Measurements from ENCODE around the gene SYNE3. TPM values are rescaled to one million over a fixed set of nuclear protein-coding genes. Genes with fewer than 3 reads are reported as not detected.
A peak's percentile ranks its signal among the peaks of the same experiment; 100 is the strongest.

Gene SYNE3
- total and polyA plus RNA-seq, 5 donors = 5.2 to 18.0 (median 12.4) TPM

DNA sequence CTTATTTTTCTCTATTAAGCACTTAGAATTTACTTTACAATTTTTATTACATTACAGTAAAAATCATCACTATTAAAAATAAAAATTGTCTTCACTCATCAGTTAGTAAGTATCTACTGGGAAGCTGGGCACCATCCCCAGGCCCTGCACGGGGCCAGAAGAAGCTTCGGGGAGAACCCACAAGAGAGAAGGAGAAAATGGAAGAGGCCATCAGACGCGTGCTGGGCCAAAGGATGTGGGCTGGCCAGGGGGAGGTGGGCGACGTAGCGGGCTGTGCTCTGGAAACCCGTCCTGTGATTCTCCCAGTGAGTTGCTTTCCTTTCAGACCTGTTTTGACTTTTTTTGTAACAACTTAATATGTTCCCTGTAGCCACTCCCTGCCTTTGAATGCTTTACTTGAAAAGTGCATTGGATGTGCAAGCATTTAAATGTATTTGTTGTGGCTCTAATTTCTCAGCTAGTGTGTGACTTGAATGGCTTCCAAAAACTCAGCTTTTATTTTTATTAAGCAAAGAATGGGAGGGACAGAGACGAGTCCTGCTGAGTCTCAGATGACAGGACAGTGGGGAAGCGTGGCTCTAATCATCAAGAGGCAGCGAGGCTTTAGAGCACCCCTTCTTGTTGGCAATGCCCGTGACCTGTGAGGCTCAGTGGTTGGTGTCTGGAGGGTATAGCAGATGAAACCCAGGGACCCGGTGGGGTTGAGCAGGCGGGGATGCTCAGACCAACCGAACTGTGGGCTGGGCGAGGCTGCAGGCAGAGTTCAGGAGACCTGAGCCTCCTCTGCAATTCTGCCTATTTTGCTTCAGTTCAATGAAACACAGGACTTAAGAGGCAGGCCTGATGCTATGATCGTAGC, 38.8 kb downstream of the SYNE3 start:
- no peak overlapping the region for H3K4me3 ChIP-seq (ENCODE audit: low read length)
- no peaks in the 10 kb centered on the region for H3K9me3 ChIP-seq (ENCODE audit: control insufficient read depth, low read length)
- intact Hi-C loops (cut with DNase I) = no loop called here
- peaks cover 19% of the 10 kb centered on the region for H3K4me1 ChIP-seq (ENCODE audit: control insufficient read depth, insufficient read depth, low read length)
- DNase-seq (peak in 2 of 3 donors; percentile 45 to 52), ATAC-seq (no peak)
- H3K27me3 ChIP-seq (ENCODE audit: control insufficient read depth, insufficient read depth) = no peaks in the 10 kb centered on the region
- no peak overlapping the region for H3K27ac ChIP-seq (ENCODE audit: low read length)
- 56% methylated on average over 17 of the region's 17 CpGs for WGBS

DNA sequence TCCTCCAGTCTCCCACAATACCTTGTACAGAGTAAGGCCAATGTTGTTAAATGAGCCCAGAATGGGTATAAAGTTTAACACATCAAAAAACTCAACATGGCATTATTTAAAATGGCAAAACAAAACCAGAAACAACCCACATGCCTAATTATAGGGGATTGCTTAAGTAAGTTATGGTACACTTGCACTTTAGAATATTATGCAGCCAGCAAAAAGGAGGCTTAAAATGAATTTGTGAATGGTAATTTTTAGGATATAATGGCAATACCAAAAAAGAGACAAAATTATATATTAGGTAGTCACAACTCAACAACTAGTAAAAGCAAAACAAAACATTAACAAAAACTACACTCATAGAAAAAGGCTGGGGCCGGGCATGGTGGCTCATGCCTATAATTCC, 39.7 kb downstream of the SYNE3 start:
- ATAC-seq (no peak), DNase-seq (no peak)
- Histone ChIP-seq H3K4me3 (ENCODE audit: low read length) (no peak overlapping the region), H3K27me3 (ENCODE audit: control insufficient read depth, insufficient read depth) (no peaks in the 10 kb centered on the region), H3K9me3 (ENCODE audit: control insufficient read depth, low read length) (no peaks in the 10 kb centered on the region), H3K4me1 (ENCODE audit: control insufficient read depth, insufficient read depth, low read length) (peaks cover 25% of the 10 kb centered on the region), H3K27ac (ENCODE audit: low read length) (no peak overlapping the region)
- intact Hi-C loops (cut with DNase I) = no loop called here
- WGBS = 100% methylated on average over 1 of the region's 1 CpG

GRCh38 chr14:95475540-95476240, 40.8 kb downstream of the SYNE3 start:
- Histone ChIP-seq H3K27ac (ENCODE audit: low read length) (no peak overlapping the region), H3K4me3 (ENCODE audit: low read length) (no peak overlapping the region), H3K9me3 (ENCODE audit: control insufficient read depth, low read length) (no peaks in the 10 kb centered on the region), H3K27me3 (ENCODE audit: control insufficient read depth, insufficient read depth) (no peaks in the 10 kb centered on the region), H3K4me1 (ENCODE audit: control insufficient read depth, insufficient read depth, low read length) (peaks cover 23% of the 10 kb centered on the region)
- DNase-seq (peak in 2 of 3 donors; percentile 22 to 42), ATAC-seq (no peak)
- intact Hi-C loops (cut with DNase I) = no loop called here
- 88% methylated on average over 19 of the region's 19 CpGs for WGBS

- H3K4me3 ChIP-seq (ENCODE audit: low read length) = no peak overlapping the region
- no peak for ATAC-seq
- whole genome bisulfite sequencing = 98% methylated on average over 6 of the region's 6 CpGs
- intact Hi-C loops (cut with DNase I) = no loop called here
- H3K27me3 ChIP-seq (ENCODE audit: control insufficient read depth, insufficient read depth) = no peaks in the 10 kb centered on the region
- H3K9me3 ChIP-seq (ENCODE audit: control insufficient read depth, low read length) = no peaks in the 10 kb centered on the region
- H3K27ac ChIP-seq (ENCODE audit: low read length) = no peak overlapping the region
- peak in 2 of 3 donors; percentile 26 to 55 for DNase-seq
- peaks cover 22% of the 10 kb centered on the region for H3K4me1 ChIP-seq (ENCODE audit: control insufficient read depth, insufficient read depth, low read length)
These were observed 41.5 kb downstream of the SYNE3 start for GRCh38 chr14:95474941-95475340.

DNA sequence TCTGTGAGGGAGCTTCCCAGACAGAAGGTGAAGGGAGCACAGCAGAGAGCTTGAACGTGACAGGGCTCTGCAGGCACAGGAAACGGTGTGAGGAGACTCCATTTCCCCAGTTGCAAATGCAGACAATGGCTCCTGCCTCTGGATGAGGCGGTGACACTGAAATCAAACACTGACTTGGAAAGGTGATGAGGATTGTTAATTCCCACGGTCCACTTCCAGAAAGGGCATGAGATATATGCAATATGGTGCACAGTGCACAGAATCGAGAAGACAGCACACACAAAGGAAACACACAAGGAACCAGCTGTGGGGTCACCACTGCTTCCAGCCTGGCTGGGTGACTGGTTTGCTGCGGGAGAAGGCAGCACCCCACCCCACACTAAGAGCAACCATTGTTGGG, 42.0 kb downstream of the SYNE3 start:
- Histone ChIP-seq H3K4me3 (ENCODE audit: low read length) (no peak overlapping the region), H3K27me3 (ENCODE audit: control insufficient read depth, insufficient read depth) (no peaks in the 10 kb centered on the region), H3K9me3 (ENCODE audit: control insufficient read depth, low read length) (no peaks in the 10 kb centered on the region), H3K4me1 (ENCODE audit: control insufficient read depth, insufficient read depth, low read length) (peaks cover 19% of the 10 kb centered on the region), H3K27ac (ENCODE audit: low read length) (no peak overlapping the region)
- 78% methylated on average over 6 of the region's 6 CpGs for WGBS
- intact Hi-C loops (cut with DNase I) = no loop called here
- peak in 1 of 3 donors; percentile 25 for DNase-seq
- no peak for ATAC-seq

DNA sequence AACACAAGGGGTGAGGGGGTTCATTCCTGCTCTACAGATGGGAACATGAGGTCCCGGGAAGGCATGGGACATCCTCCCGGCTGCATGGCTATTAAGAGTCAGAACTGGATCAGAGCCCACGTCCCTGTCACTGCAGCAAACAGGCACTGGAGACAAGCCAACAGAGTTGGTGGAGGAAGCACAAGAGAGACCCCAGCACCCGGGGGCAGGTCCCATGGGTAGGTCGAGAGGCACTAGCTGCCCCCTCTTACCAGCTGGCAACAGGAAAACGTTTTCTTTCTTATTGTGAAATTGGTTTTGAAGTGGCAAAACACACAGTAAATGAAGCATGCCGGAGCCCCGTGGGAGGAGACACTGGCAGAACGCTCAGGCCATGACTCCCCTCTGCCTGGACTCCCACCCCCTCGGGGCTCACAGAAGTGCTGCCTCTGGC, 43.6 kb downstream of the SYNE3 start:
- DNase-seq = peak; percentile 45 to 74 (median 48)
- Histone ChIP-seq H3K4me3 (ENCODE audit: low read length) (no peak overlapping the region), H3K27ac (ENCODE audit: low read length) (peak overlapping the region; percentile 79), H3K4me1 (ENCODE audit: control insufficient read depth, insufficient read depth, low read length) (peaks cover 21% of the 10 kb centered on the region), H3K9me3 (ENCODE audit: control insufficient read depth, low read length) (no peaks in the 10 kb centered on the region), H3K27me3 (ENCODE audit: control insufficient read depth, insufficient read depth) (no peaks in the 10 kb centered on the region)
- intact Hi-C loops (cut with DNase I) = no loop called here
- WGBS = 36% methylated on average over 10 of the region's 10 CpGs
- ATAC-seq = peak; percentile 46 to 47

- 53% methylated on average over 7 of the region's 7 CpGs for WGBS
- ATAC-seq (peak; percentile 56 to 57), DNase-seq (peak in 2 of 3 donors; percentile 67 to 75)
- Histone ChIP-seq H3K27ac (ENCODE audit: low read length) (peak overlapping the region; percentile 79), H3K27me3 (ENCODE audit: control insufficient read depth, insufficient read depth) (no peaks in the 10 kb centered on the region), H3K4me1 (ENCODE audit: control insufficient read depth, insufficient read depth, low read length) (peaks cover 21% of the 10 kb centered on the region), H3K4me3 (ENCODE audit: low read length) (no peak overlapping the region), H3K9me3 (ENCODE audit: control insufficient read depth, low read length) (no peaks in the 10 kb centered on the region)
- intact Hi-C loops (cut with DNase I) = no loop called here
These were observed 45.0 kb downstream of the SYNE3 start for GRCh38 chr14:95471476-95471875.

GRCh38 chr14:95471016-95471415, 45.4 kb downstream of the SYNE3 start:
- Histone ChIP-seq H3K27me3 (ENCODE audit: control insufficient read depth, insufficient read depth) (no peaks in the 10 kb centered on the region), H3K4me1 (ENCODE audit: control insufficient read depth, insufficient read depth, low read length) (peaks cover 21% of the 10 kb centered on the region), H3K27ac (ENCODE audit: low read length) (peak overlapping the region; percentile 79), H3K4me3 (ENCODE audit: low read length) (no peak overlapping the region), H3K9me3 (ENCODE audit: control insufficient read depth, low read length) (no peaks in the 10 kb centered on the region)
- DNase-seq (peak in 2 of 3 donors; percentile 25 to 60), ATAC-seq (no peak)
- 88% methylated on average over 2 of the region's 2 CpGs for WGBS
- intact Hi-C loops (cut with DNase I) = no loop called here

- Histone ChIP-seq H3K27ac (ENCODE audit: low read length) (no peak overlapping the region), H3K4me3 (ENCODE audit: low read length) (no peak overlapping the region), H3K27me3 (ENCODE audit: control insufficient read depth, insufficient read depth) (no peaks in the 10 kb centered on the region), H3K4me1 (ENCODE audit: control insufficient read depth, insufficient read depth, low read length) (peaks cover 21% of the 10 kb centered on the region), H3K9me3 (ENCODE audit: control insufficient read depth, low read length) (no peaks in the 10 kb centered on the region)
- 70% methylated on average over 3 of the region's 3 CpGs for WGBS
- intact Hi-C loops (cut with DNase I) = no loop called here
- DNase-seq (peak in 1 of 3 donors; percentile 13), ATAC-seq (no peak)
These were observed 47.3 kb downstream of the SYNE3 start for GRCh38 chr14:95469134-95469481.

DNA sequence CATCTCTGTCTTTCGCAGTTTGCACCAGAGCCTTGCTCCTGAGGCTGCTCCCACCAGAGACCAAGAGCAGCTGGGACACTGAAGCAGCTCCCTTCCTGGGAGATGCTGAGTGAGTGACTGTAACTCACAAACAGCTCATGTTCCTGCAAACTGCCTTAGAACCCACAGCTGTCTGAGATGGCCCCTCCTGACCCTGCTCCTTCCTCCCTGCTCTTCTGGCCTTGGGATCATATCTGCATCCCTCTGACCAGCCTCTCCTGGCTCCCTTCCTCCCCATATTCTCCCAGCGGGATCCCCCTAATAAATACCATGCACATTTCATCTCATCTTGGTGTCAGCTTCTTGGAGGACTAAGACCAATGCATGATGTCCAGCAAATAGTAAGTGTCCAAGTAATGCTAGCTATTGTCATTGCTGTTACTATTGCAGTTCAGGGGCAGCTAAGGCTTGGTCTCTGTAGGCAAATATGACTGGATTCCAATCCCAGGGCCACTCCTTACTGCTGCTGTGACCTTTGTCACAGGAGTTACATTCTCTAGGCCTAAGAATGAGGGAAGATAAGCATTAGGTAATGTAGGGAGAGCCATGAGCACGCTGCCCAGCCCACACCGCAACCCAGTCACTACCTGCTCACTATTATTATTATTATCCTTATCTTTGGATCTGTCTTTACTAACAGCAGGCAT, 47.9 kb downstream of the SYNE3 start:
- H3K4me3 ChIP-seq (ENCODE audit: low read length) = no peak overlapping the region
- ATAC-seq (no peak), DNase-seq (peak in 2 of 3 donors; percentile 11 to 21)
- 90% methylated on average over 4 of the region's 4 CpGs for WGBS
- no peaks in the 10 kb centered on the region for H3K9me3 ChIP-seq (ENCODE audit: control insufficient read depth, low read length)
- no peak overlapping the region for H3K27ac ChIP-seq (ENCODE audit: low read length)
- H3K4me1 ChIP-seq (ENCODE audit: control insufficient read depth, insufficient read depth, low read length) = peaks cover 20% of the 10 kb centered on the region
- H3K27me3 ChIP-seq (ENCODE audit: control insufficient read depth, insufficient read depth) = no peaks in the 10 kb centered on the region
- intact Hi-C loops (cut with DNase I) = no loop called here

DNA sequence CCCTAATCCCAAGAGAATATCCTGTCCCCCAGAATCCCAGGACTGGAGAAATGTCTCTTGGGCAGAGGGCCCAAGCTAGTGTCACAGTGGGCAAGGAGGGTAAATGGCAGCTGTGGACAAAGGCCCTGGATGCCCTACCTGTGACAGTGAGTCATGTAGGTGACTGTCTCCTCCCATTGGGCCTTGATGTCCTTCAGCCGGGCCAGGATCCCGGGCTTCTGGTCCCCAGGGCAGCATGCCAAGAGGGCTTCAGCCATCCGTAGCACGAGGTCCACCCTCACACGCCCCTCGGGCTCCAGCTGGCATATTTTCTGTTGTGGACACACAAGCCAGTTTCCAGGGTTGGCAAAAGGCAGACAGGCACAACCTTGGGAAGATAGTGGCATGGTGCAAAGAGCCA, 48.8 kb downstream of the SYNE3 start:
- ATAC-seq (peak; percentile 1 to 6), DNase-seq (peak in 2 of 3 donors; percentile 68 to 74)
- peak overlapping the region; percentile 63 for H3K27ac ChIP-seq (ENCODE audit: low read length)
- peaks cover 18% of the 10 kb centered on the region for H3K4me1 ChIP-seq (ENCODE audit: control insufficient read depth, insufficient read depth, low read length)
- intact Hi-C loops (cut with DNase I) = no loop called here
- no peaks in the 10 kb centered on the region for H3K9me3 ChIP-seq (ENCODE audit: control insufficient read depth, low read length)
- WGBS = 59% methylated on average over 6 of the region's 6 CpGs
- no peak overlapping the region for H3K4me3 ChIP-seq (ENCODE audit: low read length)
- no peaks in the 10 kb centered on the region for H3K27me3 ChIP-seq (ENCODE audit: control insufficient read depth, insufficient read depth)
